HG02610 (cell line): ENCODE data around the gene EPB41L2.
A peak's percentile ranks its signal among the peaks of the same experiment; 100 is the strongest.

Experiments used
- ATAC-seq: cut with Tn5 transposase; IDR thresholded peaks from one replicate; pipeline ENCODE4 v1.9.1; 2021; ENCODE audit warnings: mild to moderate bottlenecking, moderate library complexity; ENCODE audit not compliant: unreplicated experiment

Gene EPB41L2

GRCh38 chr6:130882370-130882769 is 180.7 kb downstream of the EPB41L2 start:
- ATAC-seq = no peak

GRCh38 chr6:130879826-130880225 is 183.2 kb downstream of the EPB41L2 start:
- no peak for ATAC-seq

DNA sequence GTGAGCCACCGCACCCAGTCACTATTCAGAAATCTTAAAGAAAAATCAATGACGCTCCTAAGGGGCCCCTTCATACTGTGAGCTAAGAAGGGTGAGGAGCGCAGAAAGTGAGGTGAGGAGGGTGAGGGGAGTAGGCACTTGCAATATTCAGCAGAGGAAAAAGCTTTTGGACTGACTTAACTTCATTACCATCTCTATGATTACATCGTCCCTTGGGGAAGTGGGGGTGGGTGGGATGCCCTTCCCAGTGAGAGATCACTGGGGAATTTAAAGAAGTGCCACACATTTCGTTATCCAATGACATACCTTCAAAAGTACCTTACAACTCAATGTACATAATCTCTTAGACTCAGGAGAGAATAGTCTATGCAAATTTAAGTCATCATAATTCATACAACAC is 189.3 kb downstream of the EPB41L2 start:
- ATAC-seq = no peak

DNA sequence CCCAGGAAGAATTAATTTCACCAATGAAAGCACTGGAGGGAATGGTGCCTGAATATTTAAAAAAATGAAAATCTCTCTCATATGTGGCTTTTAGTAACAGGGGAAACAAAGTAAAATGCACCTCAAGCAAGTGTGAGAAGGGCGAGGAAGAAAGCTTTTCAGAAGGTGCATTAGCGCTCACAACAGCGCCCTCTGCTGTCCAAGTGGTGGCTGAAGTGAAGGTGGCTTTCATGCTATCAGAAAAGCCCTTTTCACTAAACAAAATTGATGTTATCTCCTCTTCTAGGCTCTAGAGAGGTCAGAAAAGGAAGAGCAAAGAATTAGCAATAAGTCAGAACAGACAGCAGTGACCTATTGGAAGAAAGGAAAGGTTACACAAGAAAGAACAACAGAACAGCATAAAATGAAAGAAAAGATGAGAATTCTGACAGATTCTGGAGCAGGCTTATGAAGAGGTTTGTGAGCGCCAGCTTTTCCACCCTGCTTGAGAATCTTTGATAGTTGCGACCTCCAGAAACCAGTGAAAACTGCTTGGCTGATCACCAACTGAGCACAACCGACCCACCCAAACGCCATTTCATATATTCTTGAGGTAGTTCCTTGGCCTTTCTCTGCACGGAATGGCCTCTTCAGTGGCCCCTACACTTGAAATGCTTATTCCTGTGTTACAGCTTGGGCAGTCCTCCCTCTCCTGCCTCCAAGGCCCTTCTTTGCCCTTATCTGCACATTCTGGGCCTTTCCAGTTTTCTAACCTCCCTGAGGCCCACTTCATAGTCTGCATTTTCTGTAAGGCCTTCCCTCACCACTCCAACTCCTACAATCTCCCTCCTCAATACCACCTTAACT is 190.6 kb downstream of the EPB41L2 start:
- peak; percentile 54 for ATAC-seq

GRCh38 chr6:130870179-130870880 is 192.7 kb downstream of the EPB41L2 start:
- ATAC-seq = no peak

DNA sequence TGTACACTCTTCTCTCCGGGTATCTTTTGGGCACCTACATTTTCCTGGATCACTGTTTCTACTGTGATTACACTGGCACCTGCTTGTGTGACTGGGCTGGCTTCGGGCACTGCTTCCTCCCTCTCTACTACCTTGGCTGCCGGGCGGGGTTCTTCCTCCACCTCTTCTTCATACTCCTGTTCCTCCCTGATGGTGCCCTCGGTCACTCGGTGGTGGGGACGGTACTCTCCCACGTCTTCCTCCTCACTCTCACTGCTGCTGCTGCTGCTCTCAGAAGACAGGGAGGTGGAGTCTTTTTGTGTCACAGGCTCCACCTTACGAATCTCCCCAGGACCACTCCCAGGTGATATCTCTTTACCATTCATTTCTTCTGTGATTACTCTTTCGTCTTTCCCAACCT is 193.4 kb downstream of the EPB41L2 start:
- ATAC-seq = no peak

GRCh38 chr6:130865793-130866192 is 197.3 kb downstream of the EPB41L2 start:
- ATAC-seq = no peak

- no peak for ATAC-seq
Measured at GRCh38 chr6:130864344-130864743, 198.7 kb downstream of the EPB41L2 start.

GRCh38 chr6:130863415-130864230 is 199.4 kb downstream of the EPB41L2 start:
- no peak for ATAC-seq

DNA sequence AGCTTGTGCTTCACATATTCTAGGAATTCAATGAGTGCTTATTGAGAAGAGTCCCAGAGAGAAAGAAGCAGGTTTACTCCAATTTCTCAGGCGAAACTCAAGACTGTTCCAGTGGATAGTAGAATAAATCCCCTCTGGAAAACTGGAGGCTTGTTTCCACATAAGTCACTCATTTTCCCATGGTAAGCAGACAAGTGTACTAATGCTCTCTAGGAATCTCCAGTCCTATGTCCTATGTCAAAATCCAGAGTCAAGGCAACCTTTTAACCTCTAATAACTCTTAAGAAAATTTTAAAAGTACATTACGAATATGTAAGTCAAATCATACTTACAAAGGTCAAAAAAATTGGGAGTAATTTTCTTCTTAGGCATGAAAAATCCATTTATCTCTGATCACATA is 200.7 kb downstream of the EPB41L2 start:
- no peak for ATAC-seq

- ATAC-seq = no peak
Measured at GRCh38 chr6:130859161-130859867, 203.7 kb downstream of the EPB41L2 start.

GRCh38 chr6:130858498-130859160 is 204.4 kb downstream of the EPB41L2 start:
- ATAC-seq = no peak

DNA sequence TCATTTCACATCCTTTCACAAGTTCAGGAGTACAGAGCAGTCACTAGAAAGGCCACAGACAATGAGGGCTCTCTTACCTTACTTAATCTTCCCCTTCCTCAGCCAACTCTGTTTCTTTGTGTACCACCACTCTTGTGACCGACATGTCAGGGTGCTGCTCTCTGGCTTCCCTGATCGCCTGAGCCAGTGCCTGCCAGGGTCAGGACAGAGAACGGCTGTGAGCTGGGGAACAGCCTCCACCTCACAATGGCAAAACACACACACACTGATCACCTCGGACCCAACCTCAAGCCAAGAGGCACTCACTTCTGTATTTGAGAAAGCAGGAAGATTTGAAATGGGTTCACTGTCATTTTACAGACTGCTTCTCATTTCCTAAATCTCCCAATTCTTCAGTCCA is 205.0 kb downstream of the EPB41L2 start:
- ATAC-seq = no peak

- no peak for ATAC-seq
Measured at GRCh38 chr6:130853555-130854183, 209.4 kb downstream of the EPB41L2 start.

DNA sequence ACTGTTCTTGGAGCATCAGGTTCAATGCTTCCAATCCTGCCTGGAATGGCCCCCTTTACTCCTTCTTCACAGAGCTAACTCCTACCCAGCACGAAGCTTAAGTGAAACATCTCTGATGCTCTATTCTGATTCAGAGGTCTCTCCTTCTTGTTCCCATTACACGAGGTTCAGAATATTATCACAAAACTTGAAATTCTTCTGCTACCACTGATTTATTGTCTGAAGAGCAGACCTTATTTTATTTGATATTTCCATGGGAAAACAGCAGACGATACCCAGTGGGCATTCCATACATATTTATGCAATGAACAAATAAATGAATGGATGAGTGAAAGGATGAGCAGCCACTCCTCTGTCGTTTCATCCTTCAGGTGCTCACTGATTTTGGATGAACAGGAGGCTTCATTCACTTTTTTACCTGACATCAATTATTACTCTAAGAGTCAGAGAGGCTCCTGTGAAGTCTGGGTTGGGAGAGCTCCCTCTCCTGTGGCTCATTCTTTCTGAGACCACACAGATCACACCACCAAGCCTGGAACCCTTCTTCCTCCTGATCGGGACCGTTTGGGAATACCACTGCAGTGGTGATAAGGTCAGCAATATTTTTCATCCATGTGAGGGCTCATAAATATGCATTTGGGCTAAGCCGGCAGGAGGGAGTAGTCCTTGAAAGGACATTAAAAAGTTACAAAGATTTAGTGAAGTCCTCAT is 210.0 kb downstream of the EPB41L2 start:
- ATAC-seq = no peak

DNA sequence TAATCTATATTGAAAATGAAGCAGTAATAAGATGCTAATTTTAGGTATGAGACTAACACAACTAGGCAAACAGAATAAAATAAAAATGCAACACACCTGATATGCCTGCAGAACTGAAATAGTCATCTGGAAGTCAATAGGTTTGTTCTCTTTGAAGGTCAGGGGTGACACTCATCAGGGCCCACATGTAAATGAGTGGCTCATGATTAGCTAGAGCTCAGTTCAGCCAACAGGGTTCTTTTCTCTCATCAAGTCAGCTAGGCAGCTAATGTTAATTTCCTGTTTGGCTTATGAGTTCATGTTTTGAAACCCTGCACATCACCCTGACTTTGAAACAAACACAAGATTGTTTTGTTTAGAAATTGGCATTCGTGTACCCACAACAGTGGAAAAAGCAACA is 212.0 kb downstream of the EPB41L2 start:
- ATAC-seq = no peak

GRCh38 chr6:130849594-130849993 is 213.5 kb downstream of the EPB41L2 start:
- ATAC-seq = no peak

DNA sequence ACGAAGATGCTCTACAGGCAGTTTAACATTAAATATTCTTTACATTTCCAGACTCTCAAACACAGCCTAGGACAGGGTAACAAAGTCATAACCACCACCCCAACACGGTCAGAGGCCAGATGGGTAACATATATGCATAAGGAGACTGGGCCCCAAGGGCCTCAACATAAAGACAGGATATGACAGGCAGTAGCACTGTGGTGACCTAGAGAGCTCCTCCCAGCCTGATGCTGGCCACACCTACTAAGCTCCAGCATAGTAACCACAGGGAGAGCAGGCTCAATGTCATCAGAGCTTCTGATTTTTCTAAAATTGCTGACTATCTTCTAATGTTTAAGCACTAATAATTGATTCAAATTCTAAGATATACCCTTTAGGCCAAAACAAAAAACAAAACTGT is 214.1 kb downstream of the EPB41L2 start:
- peak; percentile 86 for ATAC-seq
